GM10248 (cell line): ENCODE data around the gene GLMN.

Experiments used
- CTCF ChIA-PET: fragments of 300-600 bp; sonication (Branson Sonifier 250); formaldehyde crosslinking; extraction: SDS; loops from one replicate; lab custom pipeline; 2021; ENCODE audit warnings: antibody characterized with exemption; lab: Yijun Ruan, JAX
- POLR2A ChIA-PET: fragments of 350-650 bp; sonication (Branson Sonifier 250); formaldehyde crosslinking; extraction: SDS; loops from one replicate; lab custom pipeline; 2020; ENCODE audit warnings: antibody characterized with exemption; lab: Yijun Ruan, JAX
- DNase-seq: peaks from one replicate; pipeline ENCODE4 v3.0.0; 2012; ENCODE audit errors: extremely low spot score
- CTCF ChIP-seq: IDR thresholded peaks from 2 replicates; pipeline ENCODE4 v1.5.1; 2012; ENCODE audit warnings: mild to moderate bottlenecking, low read depth; ENCODE audit errors: extremely low read depth, missing control alignments, control extremely low read depth

GLMN gene

DNA sequence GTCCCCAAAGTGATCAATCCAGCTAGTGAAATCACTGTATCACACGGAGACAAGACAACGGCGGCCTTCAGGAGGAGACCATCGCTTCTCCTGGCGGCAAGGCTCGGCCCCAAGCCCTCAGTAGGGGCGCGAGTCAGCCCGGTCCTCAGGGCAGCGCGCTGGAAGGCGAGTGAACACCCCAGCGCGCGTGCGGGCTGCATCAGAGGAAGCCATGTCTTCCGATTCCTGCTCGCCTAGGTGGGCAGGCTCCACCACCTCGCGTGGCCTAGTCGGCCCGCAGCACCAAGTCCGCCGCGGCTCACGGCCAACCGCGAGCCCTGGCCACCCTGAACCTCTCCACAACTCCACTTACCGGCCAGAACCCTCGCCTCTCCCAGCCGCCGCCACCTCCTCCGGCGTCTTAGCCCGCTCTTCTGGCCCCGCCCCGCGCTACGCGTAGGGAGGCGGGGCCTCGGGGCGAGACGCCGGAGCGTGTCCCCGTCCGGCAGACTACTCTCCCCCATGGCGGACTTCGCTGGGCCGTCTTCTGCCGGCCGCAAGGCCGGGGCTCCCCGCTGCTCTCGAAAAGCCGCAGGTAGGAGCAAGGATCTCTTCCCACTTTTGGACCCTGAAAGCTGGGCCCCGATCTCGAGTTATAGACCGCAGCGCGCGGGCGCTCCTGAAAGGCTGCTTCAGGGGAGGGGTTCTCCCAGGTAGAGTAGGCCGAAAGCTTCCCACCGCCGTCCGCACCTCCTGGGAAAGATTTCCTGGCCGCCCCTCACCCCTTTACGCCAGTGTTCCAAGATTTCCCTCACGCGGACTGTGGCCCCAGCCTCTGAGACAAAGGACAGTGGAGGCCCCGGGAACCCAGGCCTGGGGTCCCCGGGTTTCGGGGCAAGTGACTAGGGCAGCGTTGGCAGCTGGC is at the start of gene GLMN, which contains the start of gene RPAP2:
GLMN (minus strand) TSS at position 415 of the 904 bp plus-strand sequence. CDS start 988 bp downstream, outside the sequence.
RPAP2 (plus strand) TSS at position 487 of the 904 bp plus-strand sequence; CDS start at position 502, 15 bp downstream.
- peak; percentile 92 for DNase-seq
- TF ChIP-seq CTCF, result no peak
- POLR2A ChIA-PET, result interaction anchor here (0.7 kb wide), 1 partner anchor 270 kb away, joined by 3 read pairs; no protein-coding TSS in a partner anchor
- CTCF ChIA-PET, result interaction anchor here (1.5 to 2.6 kb wide), 3 partner anchors 10 to 186 kb away, joined by 4 to 15 read pairs (median 8); no protein-coding TSS in a partner anchor

DNA sequence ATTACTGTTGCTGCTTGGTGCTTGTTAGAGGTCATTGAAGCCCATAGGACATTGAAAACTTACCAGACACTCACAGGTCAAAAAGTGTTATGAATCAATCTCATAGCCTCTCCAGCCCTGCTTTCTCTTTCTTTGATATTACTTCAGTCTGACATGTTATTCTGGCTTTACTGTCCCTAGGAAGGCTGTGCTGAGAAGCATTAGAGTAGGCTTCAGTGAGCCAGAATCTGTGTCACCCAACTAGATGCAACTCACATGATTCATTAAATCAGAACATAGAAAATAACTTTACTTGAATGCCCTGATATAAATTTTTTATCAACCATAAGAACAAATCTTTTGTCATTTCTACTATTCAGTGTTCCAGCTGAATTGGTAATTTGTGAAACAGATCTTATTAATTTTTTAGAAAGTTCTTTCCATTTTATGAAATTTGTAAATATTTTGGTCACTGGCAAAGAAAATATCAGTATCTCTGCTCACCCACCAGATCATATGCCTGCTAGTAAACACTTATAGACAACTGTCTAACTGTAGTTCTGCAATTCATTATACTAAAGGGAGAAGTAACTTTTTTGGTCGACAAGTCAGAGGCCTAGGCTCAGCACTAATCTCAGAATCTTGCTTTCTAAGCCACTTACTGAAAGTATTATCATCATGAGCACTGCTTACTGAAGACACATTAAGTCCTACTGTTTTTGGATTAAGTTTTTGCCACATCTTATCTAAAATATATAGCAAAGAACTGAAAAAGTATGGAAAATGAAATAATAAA is 48.3 kb upstream of the GLMN start:
- POLR2A ChIA-PET, result no interaction called here
- DNase-seq, result no peak
- TF ChIP-seq CTCF, result no peak
- CTCF ChIA-PET, result no interaction called here

- TF ChIP-seq CTCF, result no peak
- CTCF ChIA-PET, result interaction anchor here (1.4 to 2.1 kb wide), 2 partner anchors 11 to 15 kb away, joined by 4 to 5 read pairs; no protein-coding TSS in a partner anchor
- POLR2A ChIA-PET, result no interaction called here
- no peak for DNase-seq
These were observed 44.3 kb upstream of the GLMN start for GRCh38 chr1:92343061-92343460.

DNA sequence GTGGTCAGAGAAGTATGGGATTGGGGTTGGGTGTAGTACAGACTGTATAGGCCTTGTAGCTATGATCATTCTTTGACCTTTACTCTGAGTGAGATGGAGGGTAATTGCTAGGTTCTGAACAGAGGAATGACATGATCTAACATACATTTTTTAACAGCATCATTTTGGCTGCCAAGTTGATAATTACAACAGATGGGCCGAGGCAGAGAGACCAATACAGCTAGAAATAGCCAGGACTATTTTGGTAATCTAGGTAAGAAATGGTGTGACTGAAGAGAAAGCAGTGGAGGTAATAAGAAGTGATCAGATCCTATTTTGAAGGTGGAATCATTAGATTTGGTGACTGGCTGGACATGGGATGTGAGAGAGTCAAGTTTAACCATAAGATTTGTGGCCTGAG is 43.6 kb upstream of the GLMN start:
- POLR2A ChIA-PET, result no interaction called here
- DNase-seq, result no peak
- CTCF ChIA-PET, result interaction anchor here (1.4 to 2.1 kb wide), 2 partner anchors 12 to 14 kb away, joined by 4 to 5 read pairs; no protein-coding TSS in a partner anchor
- no peak for TF ChIP-seq CTCF

- CTCF ChIA-PET, result interaction anchor here (1.3 kb wide), 1 partner anchor 12 kb away, joined by 5 read pairs; no protein-coding TSS in a partner anchor
- no peak for DNase-seq
- POLR2A ChIA-PET, result no interaction called here
- no peak for TF ChIP-seq CTCF
These were observed 41.4 kb upstream of the GLMN start for GRCh38 chr1:92340154-92340553.

DNA sequence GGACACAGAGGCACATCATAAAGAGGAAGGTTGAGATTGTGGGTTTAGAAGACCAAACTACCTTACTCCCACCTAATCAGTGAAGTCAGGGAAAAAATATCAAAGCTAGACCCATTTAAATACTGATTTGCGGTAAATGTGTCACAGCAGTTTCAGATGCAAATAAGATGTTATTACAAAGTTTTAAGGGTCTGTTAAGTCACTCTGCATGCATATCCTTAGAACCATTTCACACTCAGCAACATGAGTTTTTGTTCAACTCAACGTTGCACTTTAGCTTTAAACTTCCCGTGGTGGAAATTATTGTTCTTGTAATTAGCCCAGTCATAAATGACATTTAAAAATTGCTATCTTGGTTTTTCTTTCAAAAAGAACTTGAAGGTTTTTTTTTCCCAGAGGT is 34.9 kb upstream of the GLMN start:
- POLR2A ChIA-PET, result no interaction called here
- no peak for DNase-seq

More for the DNA sequence above, 34.9 kb upstream of the GLMN start:
- no peak for TF ChIP-seq CTCF
- CTCF ChIA-PET, result interaction anchor here (1.0 kb wide), 1 partner anchor 14 kb away, joined by 3 read pairs; no protein-coding TSS in a partner anchor
